Measurements from ENCODE around the gene THEMIS2. TPM values are rescaled to one million over a fixed set of nuclear protein-coding genes. Genes with fewer than 3 reads are reported as not detected.

THEMIS2 gene
- total and polyA plus RNA-seq, 2 of the 13 experiments (the other 11 are each of a cell fraction or from before 2014, with no cell fraction given): 0.38 to 1.5 TPM

- 0 out of 2 replicates have a peak, but pooled peaks have one; percentile 38 for TF ChIP-seq ZFP90 (CRISPR knock-in tag; IDR thresholded peaks at IDR 0.05; ENCODE audit: borderline replicate concordance)
- TF ChIP-seq ZNF232 (CRISPR knock-in tag; IDR thresholded peaks at IDR 0.05; ENCODE audit: borderline replicate concordance): 0 out of 2 replicates have a peak, but pooled peaks have one; percentile 42
- peak; percentile 44; the same call in 1 of the 2 replicates for TF ChIP-seq BCL6 (CRISPR knock-in tag; IDR thresholded peaks at IDR 0.05)
- TF ChIP-seq GABPB1 (CRISPR knock-in tag; IDR thresholded peaks at IDR 0.05): peak; percentile 34; the same call in 1 of the 2 replicates
- TF ChIP-seq HIVEP1 (CRISPR knock-in tag; IDR thresholded peaks at IDR 0.05): peak; percentile 56; the same call in 1 of the 2 replicates
- TF ChIP-seq, protein P1, sequence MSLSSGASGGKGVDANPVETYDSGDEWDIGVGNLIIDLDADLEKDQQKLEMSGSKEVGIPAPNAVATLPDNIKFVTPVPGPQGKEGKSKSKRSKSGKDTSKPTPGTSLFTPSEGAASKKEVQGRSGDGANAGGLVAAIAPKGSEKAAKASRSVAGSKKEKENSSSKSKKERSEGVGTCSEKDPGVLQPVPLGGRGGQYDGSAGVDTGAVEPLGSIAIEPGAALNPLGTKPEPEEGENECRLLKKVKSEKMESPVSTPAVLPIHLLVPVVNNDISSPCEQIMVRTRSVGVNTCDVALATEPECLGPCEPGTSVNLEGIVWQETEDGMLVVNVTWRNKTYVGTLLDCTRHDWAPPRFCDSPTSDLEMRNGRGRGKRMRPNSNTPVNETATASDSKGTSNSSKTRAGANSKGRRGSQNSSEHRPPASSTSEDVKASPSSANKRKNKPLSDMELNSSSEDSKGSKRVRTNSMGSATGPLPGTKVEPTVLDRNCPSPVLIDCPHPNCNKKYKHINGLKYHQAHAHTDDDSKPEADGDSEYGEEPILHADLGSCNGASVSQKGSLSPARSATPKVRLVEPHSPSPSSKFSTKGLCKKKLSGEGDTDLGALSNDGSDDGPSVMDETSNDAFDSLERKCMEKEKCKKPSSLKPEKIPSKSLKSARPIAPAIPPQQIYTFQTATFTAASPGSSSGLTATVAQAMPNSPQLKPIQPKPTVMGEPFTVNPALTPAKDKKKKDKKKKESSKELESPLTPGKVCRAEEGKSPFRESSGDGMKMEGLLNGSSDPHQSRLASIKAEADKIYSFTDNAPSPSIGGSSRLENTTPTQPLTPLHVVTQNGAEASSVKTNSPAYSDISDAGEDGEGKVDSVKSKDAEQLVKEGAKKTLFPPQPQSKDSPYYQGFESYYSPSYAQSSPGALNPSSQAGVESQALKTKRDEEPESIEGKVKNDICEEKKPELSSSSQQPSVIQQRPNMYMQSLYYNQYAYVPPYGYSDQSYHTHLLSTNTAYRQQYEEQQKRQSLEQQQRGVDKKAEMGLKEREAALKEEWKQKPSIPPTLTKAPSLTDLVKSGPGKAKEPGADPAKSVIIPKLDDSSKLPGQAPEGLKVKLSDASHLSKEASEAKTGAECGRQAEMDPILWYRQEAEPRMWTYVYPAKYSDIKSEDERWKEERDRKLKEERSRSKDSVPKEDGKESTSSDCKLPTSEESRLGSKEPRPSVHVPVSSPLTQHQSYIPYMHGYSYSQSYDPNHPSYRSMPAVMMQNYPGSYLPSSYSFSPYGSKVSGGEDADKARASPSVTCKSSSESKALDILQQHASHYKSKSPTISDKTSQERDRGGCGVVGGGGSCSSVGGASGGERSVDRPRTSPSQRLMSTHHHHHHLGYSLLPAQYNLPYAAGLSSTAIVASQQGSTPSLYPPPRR (CRISPR knock-in tag; IDR thresholded peaks at IDR 0.05; ENCODE audit: borderline replicate concordance): 0 out of 2 replicates have a peak, but pooled peaks have one; percentile 30
- TF ChIP-seq ZNF160 (CRISPR knock-in tag; IDR thresholded peaks at IDR 0.05): peak; percentile 27; the same call in 1 of the 2 replicates
Observed at GRCh38 chr1:27872802-27873551, 633 bp downstream of the THEMIS2 start (continued).

Measured in HepG2 (cell line).